GM12878 (cell line): Measurements from ENCODE around the gene KANSL2. TPM values are rescaled to one million over a fixed set of nuclear protein-coding genes. Genes with fewer than 3 reads are reported as not detected.

ENCODE experiments used
- ATAC-seq: fragments of 200-7000 bp; cut with Tn5 transposase; 3 replicates; pipeline ENCODE4 v1.9.1; 2020; ENCODE audit warnings: mild to moderate bottlenecking, moderate library complexity
- BruUV-seq: library from RNA; stranded (reverse); fragments of 400-500 nt; replicated peaks from 2 replicates; lab custom pipeline; 2021; lab: Mats Ljungman, UMichigan
- CTCF ChIA-PET: fragments of 300-600 bp; sonication (Branson Sonifier 250); formaldehyde crosslinking; extraction: SDS; loops from one replicate; lab custom pipeline; 2021; ENCODE audit warnings: inconsistent platforms; lab: Yijun Ruan, JAX
- POLR2A ChIA-PET: fragments of 350-600 bp; formaldehyde crosslinking; extraction: SDS; loops from one replicate; lab custom pipeline; 2021; ENCODE audit warnings: inconsistent platforms; lab: Charles Lee
- RAD21 ChIA-PET: fragments of 300-600 bp; sonication (Branson Sonifier 250); formaldehyde crosslinking; loops from one replicate; lab custom pipeline; 2023; ENCODE audit warnings: antibody characterized with exemption; ENCODE audit not compliant: unreplicated experiment; lab: Charles Lee
- SMC1A ChIA-PET: fragments of 300-600 bp; sonication (Branson Sonifier 250); formaldehyde crosslinking; loops from one replicate; lab custom pipeline; 2023; ENCODE audit not compliant: unreplicated experiment, uncharacterized antibody; lab: Charles Lee
- DNase-seq: peaks from one replicate; pipeline ENCODE4 v3.0.0-alpha.2; 2011; ENCODE audit warnings: low read depth, low spot score
- FAIRE-seq: peaks from 3 replicates; lab custom pipeline; 2011; peaks lifted over from hg19 to GRCh38; lab: Jason Lieb, UNC
- H2AFZ ChIP-seq: 2 replicates; pipeline ENCODE4 v1.6.0; 2011; ENCODE audit warnings: low read depth, low read length, control low read depth; ENCODE audit not compliant: control insufficient read depth
- H3K27ac ChIP-seq: 2 replicates; pipeline ENCODE4 v1.5.1; 2011; ENCODE audit warnings: control low read depth; ENCODE audit not compliant: control insufficient read depth, insufficient read depth
- H3K27me3 ChIP-seq, 2 experiments: replicated peaks in 1 of 2; 2 replicates each; pipeline versions ENCODE4 v1.6.0 to v1.6.1; 2011; ENCODE audit warnings: low read length in 1 of 2; ENCODE audit not compliant: control insufficient read depth in 2 of 2, insufficient read depth in 2 of 2
- H3K36me3 ChIP-seq, 2 experiments: 2 replicates each; pipeline ENCODE4 v1.5.1; 2011; ENCODE audit warnings: low read length in 1 of 2; ENCODE audit not compliant: control insufficient read depth in 2 of 2, insufficient read depth in 2 of 2
- H3K4me1 ChIP-seq: 2 replicates; pipeline ENCODE4 v1.6.1; 2011; ENCODE audit warnings: mild to moderate bottlenecking, low read length, moderate library complexity, mixed read lengths; ENCODE audit not compliant: control insufficient read depth, insufficient read depth
- H3K4me2 ChIP-seq: 2 replicates; pipeline ENCODE4 v1.6.0; 2011; ENCODE audit warnings: control low read depth; ENCODE audit not compliant: control insufficient read depth, insufficient read depth
- H3K4me3 ChIP-seq: fragments of 200-600 bp; sonication (generic); 2 replicates; pipeline ENCODE4 v1.5.1; 2016
- H3K79me2 ChIP-seq: 2 replicates; pipeline ENCODE4 v1.6.0; 2011; ENCODE audit warnings: low read length; ENCODE audit not compliant: control insufficient read depth, insufficient read depth
- H3K9ac ChIP-seq: 2 replicates; pipeline ENCODE4 v1.8.0; 2011; ENCODE audit warnings: low read length, control low read depth, mixed read lengths; ENCODE audit not compliant: control insufficient read depth, insufficient read depth
- H3K9me3 ChIP-seq: replicated peaks from 3 replicates; pipeline ENCODE4 v1.5.1; 2011; ENCODE audit warnings: mild to moderate bottlenecking, low read length; ENCODE audit not compliant: control insufficient read depth, insufficient read depth
- H4K20me1 ChIP-seq: 2 replicates; pipeline ENCODE4 v1.6.0; 2011; ENCODE audit not compliant: control insufficient read depth, insufficient read depth
- ATF7 ChIP-seq: fragments of 450-650 bp; IDR thresholded peaks from 2 replicates; pipeline ENCODE4 v1.6.1; 2016; ENCODE audit warnings: low read depth, mild to moderate bottlenecking
- CREM ChIP-seq: IDR thresholded peaks from 2 replicates; pipeline ENCODE4 v1.6.1; 2014; ENCODE audit warnings: antibody characterized with exemption, low read depth
- EGR1 ChIP-seq, 2 experiments: IDR thresholded peaks; 1 replicate in 1 of 2; 2 replicates in 1 of 2; pipeline ENCODE4 v1.6.1; 2011 to 2012; ENCODE audit warnings: low read depth in 2 of 2, low read length in 2 of 2, borderline replicate concordance in 1 of 2, mild to moderate bottlenecking in 1 of 2, moderate library complexity in 1 of 2
- HCFC1 ChIP-seq: fragments of 150-350 bp; IDR thresholded peaks from 2 replicates; pipeline ENCODE4 v1.6.1; 2014; ENCODE audit warnings: low read length
- HDAC2 ChIP-seq: fragments of 200-600 bp; sonication (generic); IDR thresholded peaks from 2 replicates; pipeline ENCODE4 v1.6.1; 2017
- NR2F1 ChIP-seq: fragments of 450-650 bp; conservative IDR thresholded peaks from 2 replicates; pipeline ENCODE4 v1.6.1; 2017; ENCODE audit warnings: mild to moderate bottlenecking
- SP1 ChIP-seq: IDR thresholded peaks from one replicate; pipeline ENCODE4 v1.6.1; 2011; ENCODE audit warnings: low read depth, low read length
- TCF3 ChIP-seq: IDR thresholded peaks from 2 replicates; pipeline ENCODE4 v1.6.1; 2012; ENCODE audit warnings: low read depth, mild to moderate bottlenecking, low read length, borderline replicate concordance; ENCODE audit not compliant: insufficient read depth
- WGBS: methylation state at CpG from one replicate; pipeline ENCODE4 v1.1.6; 2016; ENCODE audit warnings: low lambda C conversion rate; ENCODE audit not compliant: insufficient replicate concordance, insufficient coverage; ENCODE audit errors: missing lambda C conversion rate; 5-methylcytosine and 5-hydroxymethylcytosine counted together
- in situ Hi-C: fragments of 300-500 bp; cut with MboI; formaldehyde crosslinking; loops from 9 replicates; pipeline ENCODE4 v1.14.3; 2018; ENCODE audit warnings: mixed read lengths
- intact Hi-C: fragments of 100-400 bp; cut with micrococcal nuclease; formaldehyde crosslinking; loops from one replicate; pipeline ENCODE4 v1.14.2; 2022; ENCODE audit not compliant: unreplicated experiment
- polyA plus RNA-seq, 11 experiments: library from polyadenylated mRNA; depleted of rRNA in 4 of 11; unstranded in 6 of 11; stranded (reverse) in 5 of 11; fragments of >200 nt; fragmentation: Nextera tagmentation in 4 of 11; fragmentation: Illumina TruSeq in 1 of 11; extraction: Ambion mirVana in 4 of 11; extraction: Trizol in 1 of 11; gene quantifications; 1 replicate in 1 of 11; 2 replicates in 10 of 11; pipeline versions ENCODE4 v1.2.1 to v1.2.3, GENCODE V29; 2011 to 2016; ENCODE audit warnings: inconsistent platforms in 2 of 11, missing spikeins in 2 of 11, low read depth in 1 of 11
- total RNA-seq, 4 experiments: library from RNA; depleted of rRNA in 3 of 4; stranded (reverse); fragments of >200 nt in 3 of 4; fragmentation: Illumina TruSeq in 1 of 4; extraction: Trizol in 1 of 4; gene quantifications; 2 replicates each; pipeline versions ENCODE4 v1.2.1 to v1.2.3, GENCODE V29; 2013 to 2021
- TF ChIP-seq, protein P1 (sequence below): fragments of 450-650 bp; IDR thresholded peaks from 2 replicates; pipeline ENCODE4 v1.6.1; 2018; ENCODE audit warnings: mild to moderate bottlenecking, low read depth, moderate library complexity; ENCODE audit not compliant: partially characterized antibody

Gene KANSL2
- total and polyA plus RNA-seq, 10 of the 15 experiments (the other 5 are each of a cell fraction or from before 2014, with no cell fraction given) = 28.1 to 54.8 (median 40.9) TPM

DNA sequence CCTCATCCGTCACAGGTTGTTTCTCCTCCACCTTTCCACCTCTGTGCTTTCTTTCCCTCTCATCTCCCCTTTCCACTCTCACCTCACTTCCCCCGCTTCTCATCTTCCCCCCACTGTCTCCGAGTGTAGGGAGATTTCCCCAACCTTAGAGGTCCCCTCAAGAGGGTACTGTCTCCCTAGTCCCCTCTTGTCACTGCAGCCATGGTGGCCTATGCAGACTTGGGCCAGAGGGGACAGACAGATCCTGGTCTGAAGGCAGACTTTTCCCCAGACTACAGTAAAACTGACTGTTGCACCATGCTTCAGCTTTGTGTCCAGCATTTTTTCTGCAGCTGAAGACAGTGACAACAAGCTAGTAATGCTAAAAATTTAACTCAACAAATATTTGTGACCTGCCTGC is 41.2 kb downstream of the KANSL2 start:
- TF ChIP-seq CREM (no peak), SP1 (no peak), HCFC1 (no peak), EGR1 (IDR thresholded peaks at IDR 0.05; ENCODE audit: borderline replicate concordance in 1 of 2, low read depth in 2 of 2, low read length in 2 of 2) (no peak), HDAC2 (no peak), TCF3 (no peak), NR2F1 (no peak), ATF7 (no peak)
- TF ChIP-seq, protein P1, sequence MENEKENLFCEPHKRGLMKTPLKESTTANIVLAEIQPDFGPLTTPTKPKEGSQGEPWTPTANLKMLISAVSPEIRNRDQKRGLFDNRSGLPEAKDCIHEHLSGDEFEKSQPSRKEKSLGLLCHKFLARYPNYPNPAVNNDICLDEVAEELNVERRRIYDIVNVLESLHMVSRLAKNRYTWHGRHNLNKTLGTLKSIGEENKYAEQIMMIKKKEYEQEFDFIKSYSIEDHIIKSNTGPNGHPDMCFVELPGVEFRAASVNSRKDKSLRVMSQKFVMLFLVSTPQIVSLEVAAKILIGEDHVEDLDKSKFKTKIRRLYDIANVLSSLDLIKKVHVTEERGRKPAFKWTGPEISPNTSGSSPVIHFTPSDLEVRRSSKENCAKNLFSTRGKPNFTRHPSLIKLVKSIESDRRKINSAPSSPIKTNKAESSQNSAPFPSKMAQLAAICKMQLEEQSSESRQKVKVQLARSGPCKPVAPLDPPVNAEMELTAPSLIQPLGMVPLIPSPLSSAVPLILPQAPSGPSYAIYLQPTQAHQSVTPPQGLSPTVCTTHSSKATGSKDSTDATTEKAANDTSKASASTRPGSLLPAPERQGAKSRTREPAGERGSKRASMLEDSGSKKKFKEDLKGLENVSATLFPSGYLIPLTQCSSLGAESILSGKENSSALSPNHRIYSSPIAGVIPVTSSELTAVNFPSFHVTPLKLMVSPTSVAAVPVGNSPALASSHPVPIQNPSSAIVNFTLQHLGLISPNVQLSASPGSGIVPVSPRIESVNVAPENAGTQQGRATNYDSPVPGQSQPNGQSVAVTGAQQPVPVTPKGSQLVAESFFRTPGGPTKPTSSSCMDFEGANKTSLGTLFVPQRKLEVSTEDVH = no peak
- TF ChIP-seq, all 136 proteins: peak for 0
- DNase-seq (no peak), FAIRE-seq (no peak), ATAC-seq (no peak)
- in situ Hi-C loops (no loop called here), intact Hi-C loops (no loop called here)
- BruUV-seq = no TSS peak
- Histone ChIP-seq H3K27me3 (no peaks in the 10 kb centered on the region; a peak in 1 of 4 replicates), H2AFZ (no peak overlapping the region), H4K20me1 (no peaks in the 10 kb centered on the region), H3K36me3 (peaks cover 0 to 5% of the 10 kb centered on the region in 2 experiments; a peak in 1 of 4 replicates), H3K9ac (no peak overlapping the region), H3K4me1 (no peaks in the 10 kb centered on the region), H3K4me2 (no peak overlapping the region), H3K4me3 (no peak overlapping the region), H3K27ac (no peak overlapping the region), H3K79me2 (no peaks in the 10 kb centered on the region), H3K9me3 (no peaks in the 10 kb centered on the region)
- RAD21 ChIA-PET = no interaction called here
- POLR2A ChIA-PET = no interaction called here
- SMC1A ChIA-PET = no interaction called here
- WGBS = 64% methylated on average over 3 of the region's 3 CpGs
- CTCF ChIA-PET = interaction anchor here (1.3 kb wide), 1 partner anchor 23 kb away, joined by 3 read pairs; no protein-coding TSS in a partner anchor
